ENCODE measurements around the gene MAP2K1.
A peak's percentile ranks its signal among the peaks of the same experiment; 100 is the strongest.
"Not testable (repeated sequence)": the region's sequence is repeated elsewhere in the genome, so short reads cannot be mapped to it uniquely, and the experiment has no call there.

MAP2K1 gene

DNA sequence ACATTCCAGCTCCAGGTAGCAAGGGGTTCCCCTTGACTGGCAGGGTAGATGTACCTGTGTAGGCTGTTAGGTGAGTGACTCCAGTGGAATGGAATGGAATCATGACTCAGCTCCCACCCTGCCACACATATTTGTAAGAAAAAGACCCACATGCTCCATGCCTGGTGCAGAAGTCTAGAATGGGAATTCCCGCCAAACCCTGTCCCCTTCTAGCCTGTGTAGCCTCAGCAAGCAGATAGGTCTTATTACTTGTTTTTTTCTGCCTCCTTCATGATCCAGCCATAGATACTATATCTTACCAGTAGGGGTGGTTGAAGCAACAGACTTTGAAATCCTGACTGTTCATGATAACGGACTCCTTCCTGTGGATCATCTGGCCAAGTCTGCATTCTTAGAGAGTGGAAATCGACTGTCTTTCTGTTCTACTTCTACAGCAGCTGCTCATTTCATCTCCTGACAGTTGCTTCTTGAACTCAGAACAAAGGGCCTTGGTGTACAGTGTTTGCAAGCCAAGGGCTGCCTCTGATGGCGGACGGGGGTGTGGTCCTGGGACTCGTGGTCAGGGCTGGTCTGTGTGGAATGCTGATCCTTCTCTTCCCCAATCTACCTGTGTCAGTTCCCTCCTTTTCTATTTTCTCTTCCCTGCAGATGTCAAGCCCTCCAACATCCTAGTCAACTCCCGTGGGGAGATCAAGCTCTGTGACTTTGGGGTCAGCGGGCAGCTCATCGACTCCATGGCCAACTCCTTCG, 94.6 kb downstream of the MAP2K1 start:
- DNase-seq: no peak

DNA sequence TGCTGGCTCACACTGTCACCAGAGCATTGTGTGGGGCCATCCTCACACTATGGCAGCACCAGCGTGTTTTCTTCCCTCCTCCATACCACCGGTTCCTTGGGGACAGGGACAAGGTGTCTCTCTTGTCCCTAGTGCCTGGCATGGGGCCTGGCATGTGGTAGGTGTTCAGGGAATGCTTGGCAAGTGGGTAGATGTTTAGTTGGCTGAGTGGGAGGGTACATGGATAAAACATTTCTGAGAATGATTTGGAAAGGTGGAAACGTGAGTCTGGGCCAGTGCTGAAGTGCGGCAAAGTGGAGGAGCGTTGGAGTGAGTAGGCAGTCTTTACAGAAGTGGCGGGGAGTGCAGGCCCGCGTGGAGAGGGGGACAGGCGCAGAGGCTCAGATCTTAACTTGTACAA, 95.8 kb downstream of the MAP2K1 start:
- DNase-seq: no peak

DNA sequence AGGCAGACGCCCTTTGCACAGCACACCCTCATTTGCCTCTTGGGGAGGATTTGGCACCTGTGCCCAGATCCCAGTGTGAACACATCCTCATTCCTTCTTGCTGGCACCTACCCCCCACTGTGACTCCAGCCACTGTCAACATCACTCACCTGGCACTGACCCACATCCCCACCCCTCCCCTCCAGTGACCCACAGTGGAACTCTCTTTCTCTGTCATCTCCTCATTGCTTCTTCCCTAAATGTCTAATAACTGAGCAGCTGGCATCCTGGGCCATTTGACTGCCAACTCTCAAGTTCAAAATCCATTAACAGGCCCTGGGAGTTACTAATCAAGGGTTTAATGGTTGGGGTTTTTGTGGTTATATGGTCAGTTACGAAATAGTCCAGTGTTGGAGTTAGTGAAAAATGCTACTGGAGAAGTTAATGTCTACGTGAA, 96.4 kb downstream of the MAP2K1 start:
- no peak for DNase-seq

DNA sequence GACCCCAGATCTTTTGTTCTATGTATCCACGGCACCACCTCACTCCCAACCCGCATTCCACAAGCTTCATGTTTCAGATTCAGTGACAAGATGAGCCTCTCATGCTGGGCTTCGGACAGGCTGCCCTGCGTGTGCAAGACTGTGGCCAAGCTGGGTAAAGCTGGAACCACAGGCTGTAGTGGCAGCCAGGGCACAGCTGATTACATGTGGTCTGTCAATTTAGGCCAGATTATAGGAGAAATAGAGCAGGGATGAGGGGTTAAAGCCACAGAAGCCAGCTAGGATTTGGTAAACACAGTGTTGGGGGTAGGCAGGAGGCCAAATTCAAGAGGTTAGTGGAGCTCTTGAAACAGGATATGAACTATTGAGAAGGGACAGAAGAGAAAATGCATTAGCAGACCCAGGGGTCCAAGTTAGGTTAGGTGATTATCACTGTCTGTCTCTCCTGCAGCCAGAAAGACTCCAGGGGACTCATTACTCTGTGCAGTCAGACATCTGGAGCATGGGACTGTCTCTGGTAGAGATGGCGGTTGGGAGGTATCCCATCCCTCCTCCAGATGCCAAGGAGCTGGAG, 97.9 kb downstream of the MAP2K1 start:
- DNase-seq: no peak

DNA sequence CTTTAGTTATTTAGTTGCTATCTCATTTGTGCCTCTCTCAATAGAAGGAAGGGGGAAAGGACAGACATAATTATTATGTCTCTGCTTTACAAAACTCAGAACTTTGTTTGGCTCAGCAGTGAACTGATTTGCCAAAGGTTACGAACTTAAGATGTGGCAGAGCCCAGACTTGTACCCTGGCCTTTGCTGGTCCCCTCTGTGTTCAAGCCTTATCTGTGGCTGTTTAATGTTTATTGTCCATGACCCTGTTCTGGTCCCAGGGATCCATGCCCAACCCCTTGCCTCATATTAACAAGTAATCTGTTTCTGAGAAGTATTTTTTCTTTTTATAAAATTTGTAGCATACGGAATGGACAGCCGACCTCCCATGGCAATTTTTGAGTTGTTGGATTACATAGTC, 100.2 kb downstream of the MAP2K1 start:
- no peak for DNase-seq

DNA sequence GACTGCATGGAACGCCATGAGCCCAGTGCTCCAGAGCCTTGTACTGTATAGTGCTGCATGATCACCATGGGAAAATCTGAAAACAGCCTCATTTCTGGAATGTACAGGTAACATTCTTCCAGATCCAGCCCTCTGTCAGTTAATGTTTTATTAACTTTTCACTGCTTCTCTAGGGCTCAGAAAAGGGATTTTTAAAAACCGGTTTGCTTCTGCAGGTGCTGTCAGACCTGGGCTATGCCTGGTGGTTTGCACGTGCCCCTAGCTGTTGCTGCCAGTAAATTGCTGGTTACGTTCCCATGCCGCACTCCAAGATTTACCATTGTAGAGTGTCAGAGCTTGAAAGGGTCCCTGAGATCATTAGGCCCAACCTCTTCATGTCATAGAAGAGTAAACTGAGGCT, 101.8 kb downstream of the MAP2K1 start:
- no peak for DNase-seq

DNA sequence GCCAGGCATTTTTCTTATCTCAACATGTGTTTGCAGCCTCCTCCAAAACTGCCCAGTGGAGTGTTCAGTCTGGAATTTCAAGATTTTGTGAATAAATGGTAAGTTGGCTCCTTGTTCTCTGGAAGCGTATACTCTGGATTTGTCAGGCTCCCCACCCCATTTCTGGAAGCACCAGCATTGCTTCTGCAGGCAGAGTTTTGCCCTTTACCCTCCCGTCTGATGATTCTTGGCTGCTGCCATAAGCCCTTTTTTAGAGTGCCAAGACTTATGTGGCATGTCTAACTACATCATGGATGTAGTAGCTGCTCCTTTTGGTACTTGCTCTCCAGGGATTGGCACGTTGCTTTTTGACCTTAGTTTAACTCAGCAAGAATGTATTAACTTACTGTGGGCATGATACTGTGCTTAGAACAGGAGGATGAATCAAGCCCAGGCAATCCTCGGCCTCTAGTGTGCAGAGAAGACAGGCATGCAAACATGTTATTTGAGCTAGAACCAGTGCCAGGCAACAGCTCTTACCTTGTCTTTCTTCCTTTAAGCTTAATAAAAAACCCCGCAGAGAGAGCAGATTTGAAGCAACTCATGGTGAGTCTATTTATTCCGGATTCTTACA, 102.6 kb downstream of the MAP2K1 start:
- DNase-seq: no peak

DNA sequence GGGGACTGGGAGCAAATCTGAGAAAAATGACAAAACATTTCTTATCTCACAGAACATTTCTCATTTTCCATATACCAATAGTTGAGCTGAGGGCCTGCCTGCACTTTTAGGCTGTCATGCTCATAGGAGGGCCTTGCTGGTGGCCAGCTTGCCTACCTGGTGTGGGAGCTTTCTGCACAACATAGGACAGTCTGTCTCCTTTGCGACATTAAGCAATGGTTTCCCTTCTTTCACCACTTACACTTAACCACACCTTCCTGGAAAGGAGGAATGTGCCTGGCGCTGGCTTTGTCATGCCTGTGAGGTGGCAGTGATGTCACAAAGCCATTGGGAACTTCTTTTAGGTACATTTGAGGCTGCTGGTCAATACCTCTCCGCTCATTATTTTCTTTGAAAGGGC, 105.1 kb downstream of the MAP2K1 start:
- DNase-seq: no peak

DNA sequence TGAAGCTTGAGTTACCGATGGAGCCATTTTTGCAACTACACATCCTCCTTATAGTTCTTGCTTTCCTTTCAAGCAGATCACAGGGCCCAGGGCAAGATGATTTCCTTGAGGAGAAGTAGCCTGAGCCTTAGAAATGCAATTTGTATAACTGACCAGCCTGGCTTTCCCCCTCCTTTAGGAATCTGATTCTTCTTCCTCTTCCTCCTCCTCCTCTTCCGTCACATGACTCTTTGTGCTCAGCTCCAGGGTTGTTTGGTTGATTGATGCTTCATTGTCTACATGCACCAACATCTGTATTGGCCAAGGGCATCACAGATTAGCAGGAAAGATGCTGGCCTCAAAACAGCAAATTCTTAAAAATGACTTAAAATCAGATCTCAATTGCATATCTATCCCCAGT, 107.5 kb downstream of the MAP2K1 start:
- DNase-seq: no peak

DNA sequence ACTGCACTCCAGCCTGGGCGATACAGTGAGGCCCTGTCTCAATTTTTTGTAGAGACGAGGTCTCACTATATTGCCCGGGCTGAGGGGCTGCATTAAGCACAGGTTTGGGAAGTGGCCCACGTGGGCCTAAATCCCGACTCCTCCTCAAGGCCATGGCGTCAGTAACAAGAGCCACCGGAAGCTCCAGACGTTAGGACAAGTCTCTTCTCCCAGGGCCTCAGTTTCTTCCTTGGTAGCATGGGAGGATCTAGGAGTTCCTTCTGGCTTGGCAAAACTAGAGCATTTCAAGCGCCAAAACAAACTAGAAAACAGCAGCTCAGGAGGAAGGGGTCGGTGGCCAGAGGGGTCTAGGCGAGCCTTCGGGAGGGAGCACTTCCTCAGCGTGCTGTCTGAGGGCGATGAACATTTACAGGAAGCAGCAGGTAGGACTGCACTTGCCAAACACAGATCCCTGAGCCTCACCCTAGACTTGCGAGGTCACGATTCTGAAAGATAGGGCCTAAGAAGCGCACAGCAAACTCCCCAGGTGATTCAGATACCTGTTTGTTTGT, 110.3 kb downstream of the MAP2K1 start:
- DNase-seq: no peak

DNA sequence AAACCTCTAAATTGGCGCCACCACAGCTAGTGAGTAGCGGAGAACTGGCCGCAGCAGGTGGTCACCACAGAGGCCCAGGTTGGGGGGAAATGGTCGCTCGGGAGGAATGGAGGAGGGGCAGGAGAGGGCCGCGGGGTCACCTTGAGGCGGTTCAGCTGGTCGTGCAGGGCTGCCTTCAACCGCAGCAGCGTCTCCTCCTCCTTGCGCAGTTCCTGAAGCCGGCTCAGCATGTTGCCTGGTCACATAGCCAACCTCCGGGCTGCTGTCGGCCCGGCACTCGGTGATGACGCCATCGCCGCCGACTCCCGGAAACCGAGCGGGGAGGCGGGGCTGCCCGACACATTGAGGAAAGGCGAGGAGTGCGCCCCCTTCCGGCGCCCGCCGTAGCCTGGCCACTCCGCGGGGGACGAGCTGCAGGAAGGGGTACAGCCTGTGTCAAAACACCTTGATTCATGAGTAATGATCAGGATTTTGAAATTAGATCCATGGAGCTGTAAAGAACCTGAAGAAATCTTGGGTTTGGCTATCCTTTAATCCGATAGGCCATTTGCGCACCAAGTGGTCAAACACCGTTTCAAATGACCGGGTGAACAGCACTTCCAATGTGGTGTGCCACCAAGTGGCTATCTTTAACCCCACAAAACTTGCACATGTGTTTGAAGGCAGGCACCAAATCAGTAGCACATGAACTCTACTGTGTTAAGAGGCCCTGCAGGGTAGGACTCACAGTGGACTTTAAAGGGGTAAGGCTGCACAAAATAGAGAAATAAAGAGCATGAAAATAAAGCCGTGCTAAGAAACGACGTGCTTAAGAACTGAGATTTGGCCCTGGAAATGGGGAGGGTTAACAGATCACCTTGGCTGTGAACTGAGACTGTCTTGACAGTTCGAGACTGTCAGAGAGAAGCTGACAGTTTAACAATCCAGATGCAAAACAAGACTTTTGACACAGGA, 111.1 kb downstream of the MAP2K1 start, which contains the start of gene SNAPC5:
TSS of gene SNAPC5 (minus strand) at position 261 of the 954 bp plus-strand sequence. CDS start at position 230, 31 bp downstream.
- DNase-seq: peak; percentile 99

DNA sequence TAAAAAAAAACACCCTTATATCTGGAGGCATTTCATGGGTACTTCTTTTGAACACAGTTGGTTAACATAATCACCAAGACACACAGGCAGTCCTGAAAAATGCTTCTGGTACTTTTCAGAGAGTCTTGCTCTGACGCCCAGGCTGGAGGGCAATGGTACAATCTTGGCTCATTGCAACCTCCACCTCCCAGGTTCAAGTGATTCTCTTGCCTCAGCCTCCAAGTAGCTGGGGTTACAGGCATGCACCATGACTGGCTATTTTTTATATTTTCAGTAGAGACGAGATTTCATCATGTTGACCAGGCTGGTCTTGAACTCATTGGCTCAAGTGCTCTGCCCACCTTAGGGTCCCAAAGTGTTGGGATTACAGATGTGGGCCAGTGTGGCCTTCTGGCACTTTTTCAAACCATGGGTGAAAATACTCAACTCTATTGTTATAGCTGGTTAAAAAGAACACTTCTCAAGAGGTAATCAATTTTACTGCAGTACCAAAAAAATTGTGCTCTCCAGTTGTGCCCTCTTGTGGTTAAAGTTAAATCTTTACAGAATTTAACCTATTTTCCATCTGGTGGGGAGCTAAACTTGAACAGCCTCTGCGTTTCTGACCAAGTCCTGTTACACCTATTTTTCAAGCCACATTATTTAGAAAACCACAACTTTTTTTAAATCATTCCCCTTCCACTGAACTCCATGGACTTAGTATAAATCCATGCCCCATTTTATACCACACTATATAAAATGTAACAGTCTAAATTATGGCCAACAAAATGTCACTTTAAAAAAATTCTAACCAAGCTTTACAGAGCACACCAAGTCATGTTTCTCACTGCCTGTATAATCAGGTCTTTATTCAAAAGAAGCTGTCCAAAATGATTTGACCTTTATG, 112.0 kb downstream of the MAP2K1 start:
- DNase-seq: no peak

DNA sequence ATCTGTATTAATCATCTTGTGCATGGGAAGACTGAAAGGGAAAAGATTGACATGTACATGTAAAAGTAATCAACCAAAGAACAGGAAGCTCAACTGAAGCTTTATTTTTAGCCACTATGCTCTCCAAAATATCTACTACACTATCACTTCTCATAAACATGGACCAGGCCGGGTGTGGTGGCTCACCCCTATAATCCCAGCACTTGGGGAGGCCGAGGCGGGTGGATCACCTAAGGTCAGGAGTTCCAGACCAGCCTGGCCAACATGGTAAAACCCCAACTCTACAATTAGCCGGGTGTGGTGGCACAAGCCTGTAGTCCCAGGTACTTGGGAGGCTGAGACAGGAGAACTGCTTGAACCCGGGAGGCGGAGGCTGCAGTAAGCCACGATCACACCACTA, 113.6 kb downstream of the MAP2K1 start:
- DNase-seq: not testable (repeated sequence)

DNA sequence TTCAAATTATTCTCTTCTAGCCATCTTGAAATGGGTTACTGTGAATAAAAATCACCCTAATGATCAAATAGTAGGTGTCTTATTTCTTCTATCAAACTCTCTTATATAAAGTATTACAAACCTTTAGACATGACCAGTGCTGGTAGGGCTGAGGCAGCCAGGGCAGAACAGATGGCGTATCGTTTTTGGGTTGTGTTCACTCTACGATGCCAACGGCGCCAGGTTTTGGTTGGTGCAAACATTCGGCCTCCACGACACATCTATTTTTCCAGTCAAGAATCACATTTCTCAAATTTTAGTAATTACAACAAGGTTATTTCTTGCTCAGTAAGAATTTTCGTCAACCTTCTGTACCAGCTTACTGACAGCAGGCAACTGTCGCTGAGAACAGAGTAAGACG, 115.8 kb downstream of the MAP2K1 start:
- DNase-seq: no peak

DNA sequence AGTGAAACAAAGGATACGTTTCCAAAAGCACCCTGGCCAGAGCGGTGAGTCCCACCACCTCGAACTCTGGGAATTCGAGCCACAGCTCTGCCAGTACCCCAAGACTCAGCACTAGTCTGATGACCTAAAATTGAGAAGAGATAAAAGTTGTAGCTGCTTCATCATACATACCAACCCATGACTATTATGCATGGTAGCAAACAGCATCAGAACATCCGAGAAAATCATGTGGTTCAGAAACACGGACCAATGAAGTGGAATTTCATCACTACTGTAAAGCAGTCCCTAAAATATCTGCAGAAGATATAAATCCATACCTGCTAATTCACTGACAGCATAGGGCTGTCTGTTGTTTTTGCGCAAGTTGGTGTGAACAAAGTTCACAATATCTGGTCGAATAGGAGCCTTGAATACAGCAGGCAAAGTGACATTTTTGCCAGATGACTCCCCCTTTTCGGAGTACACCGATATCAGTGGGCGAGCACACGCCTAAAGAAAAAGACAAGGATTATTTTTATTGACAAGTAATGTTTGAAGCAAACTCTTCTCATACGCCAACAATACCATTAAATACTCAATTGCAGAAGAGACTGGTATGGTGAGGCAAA, 116.4 kb downstream of the MAP2K1 start:
- not testable (repeated sequence) for DNase-seq

DNA sequence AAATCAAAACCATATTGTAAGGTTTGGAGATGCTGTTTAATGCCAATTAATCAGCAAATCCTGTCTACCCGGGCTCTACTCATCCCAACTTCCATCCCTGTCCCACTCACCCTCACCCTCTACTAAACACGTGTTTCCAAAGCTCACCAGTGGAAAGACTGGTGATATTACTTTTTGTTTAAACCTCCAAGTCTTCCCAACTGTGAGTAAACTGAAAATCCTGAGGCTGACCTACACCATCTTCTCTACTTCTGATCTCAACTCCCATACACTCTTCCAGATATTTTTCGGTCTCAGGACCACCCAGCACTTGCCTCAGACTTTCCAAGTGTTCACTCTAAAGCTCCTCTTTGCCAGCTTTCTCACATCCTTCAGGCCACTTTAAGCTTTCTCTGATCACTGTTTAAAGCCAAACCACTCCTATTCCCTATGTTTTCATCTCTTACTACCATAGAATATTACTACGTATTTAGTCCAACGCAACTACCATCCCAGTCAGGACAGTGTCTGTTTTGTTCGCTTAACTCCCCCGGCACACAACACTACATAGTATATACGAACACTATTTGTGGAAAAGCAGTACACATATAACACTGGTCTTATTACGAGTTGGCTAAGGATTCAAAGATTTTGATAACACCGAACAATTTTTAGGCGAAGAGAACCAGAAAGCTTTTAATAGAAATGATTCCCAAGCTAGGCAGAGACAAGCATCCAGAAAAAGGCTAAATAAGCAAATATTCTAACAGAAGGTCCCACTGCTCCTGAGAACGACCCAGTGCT, 117.3 kb downstream of the MAP2K1 start:
- no peak for DNase-seq

DNA sequence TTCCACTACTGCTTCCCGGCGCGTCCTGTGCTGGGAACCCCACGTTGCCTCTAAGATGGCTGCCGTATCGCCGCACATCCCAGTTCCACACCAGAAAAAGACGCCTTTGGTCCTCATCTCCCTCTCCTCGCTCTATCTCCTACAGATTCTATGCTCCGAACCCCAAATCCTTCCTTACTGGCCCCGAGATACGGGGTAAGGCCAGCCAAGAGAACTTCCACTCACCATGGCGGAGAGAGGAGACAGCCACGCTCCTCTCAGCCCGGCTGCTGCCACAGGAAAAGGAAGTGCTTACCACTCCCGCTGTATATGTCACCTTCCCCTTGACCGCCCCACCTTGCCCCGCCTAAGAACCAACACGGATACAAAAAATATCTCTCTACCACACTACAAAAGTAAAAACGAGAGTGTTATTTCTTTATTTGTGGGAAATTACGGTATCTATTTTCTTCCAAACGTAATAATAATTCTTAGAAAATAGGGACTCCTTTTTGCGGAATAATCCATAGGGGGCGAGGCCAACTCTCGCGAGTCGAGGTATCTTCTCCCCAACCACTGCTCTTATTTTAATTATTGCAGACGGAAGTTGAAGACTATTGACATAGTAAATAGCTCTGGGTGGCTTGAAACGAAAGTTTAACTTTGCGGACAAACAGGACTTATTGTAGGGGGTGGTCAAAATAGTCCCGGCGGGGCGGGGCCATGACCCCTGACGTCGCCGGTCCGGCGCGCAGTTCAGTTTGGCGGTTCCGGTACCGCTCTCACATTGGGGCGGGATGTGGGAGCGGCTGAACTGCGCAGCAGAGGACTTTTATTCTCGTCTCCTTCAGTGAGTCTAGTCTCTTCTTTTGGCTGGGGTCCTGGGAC, 118.1 kb downstream of the MAP2K1 start, which contains the start of the genes RPL4 and ZWILCH:
TSS of gene RPL4 (minus strand) at position 293 of the 867 bp plus-strand sequence. CDS start at position 228, 65 bp downstream.
TSS of gene ZWILCH (plus strand) at position 764 of the 867 bp plus-strand sequence. CDS start at position 777, 13 bp downstream.
- peak; percentile 84 for DNase-seq

DNA sequence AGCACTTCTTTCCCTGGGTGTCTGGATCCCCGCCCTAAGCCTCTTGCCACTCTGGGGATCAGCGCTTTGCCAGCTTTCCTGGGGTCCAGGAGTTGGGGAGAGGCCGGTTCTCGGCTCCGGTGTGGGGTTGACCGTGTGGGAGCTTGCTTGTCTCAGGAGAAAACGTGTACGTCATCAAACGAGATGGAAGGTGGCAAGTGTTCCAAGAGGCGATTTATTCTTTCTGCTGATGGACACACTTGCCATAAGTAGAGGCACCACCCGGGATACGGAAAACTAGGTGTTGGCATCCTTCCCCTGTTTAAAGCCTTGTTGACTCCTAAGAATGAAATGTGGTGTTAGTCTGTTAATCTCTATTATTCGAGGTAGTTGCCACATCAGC, 118.7 kb downstream of the MAP2K1 start:
- DNase-seq: no peak

DNA sequence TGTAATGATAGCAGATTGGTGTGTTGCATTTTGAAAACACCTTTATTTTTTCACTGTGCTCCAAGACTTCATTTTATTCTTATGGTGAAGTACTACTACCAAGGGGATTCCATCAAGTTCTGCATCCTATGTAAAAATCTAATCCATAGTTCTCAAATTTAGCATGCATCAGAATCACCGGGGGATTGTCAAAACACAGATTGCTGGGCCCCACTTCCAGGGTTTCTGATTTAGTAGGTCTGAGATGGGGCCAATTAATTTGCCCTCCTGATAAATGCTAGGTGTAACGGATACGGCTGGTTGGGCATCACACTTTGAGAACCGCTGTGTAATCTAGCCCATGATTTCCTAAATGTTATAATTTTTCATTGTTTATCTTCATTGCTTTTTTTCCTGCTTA, 119.1 kb downstream of the MAP2K1 start:
- DNase-seq: no peak
